PC-9 (cell line): ENCODE results near the gene PYY. TPM values are rescaled to one million over a fixed set of nuclear protein-coding genes. Genes with fewer than 3 reads are reported as not detected.
"Not testable (repeated sequence)": the region's sequence is repeated elsewhere in the genome, so short reads cannot be mapped to it uniquely, and the experiment has no call there.

Source experiments
- BruUV-seq: library from RNA; stranded (reverse); fragments of 400-500 nt; replicated peaks from 2 replicates; lab custom pipeline; 2021; lab: Mats Ljungman, UMichigan
- CTCF ChIA-PET: fragments of 300-600 bp; sonication (Branson Sonifier 250); formaldehyde crosslinking; loops from one replicate; lab custom pipeline; 2022; ENCODE audit warnings: antibody characterized with exemption; lab: Charles Lee
- POLR2A ChIA-PET: fragments of 300-600 bp; sonication (Branson Sonifier 250); formaldehyde crosslinking; loops from one replicate; lab custom pipeline; 2022; ENCODE audit warnings: antibody characterized with exemption; ENCODE audit not compliant: unreplicated experiment; lab: Charles Lee
- DNase-seq, 2 experiments: peaks; one replicate each; pipeline versions ENCODE4 v3.0.0 to v3.0.0-alpha.2; 2015 to 2022; ENCODE audit warnings: mixed read lengths in 1 of 2
- H2AFZ ChIP-seq: fragments of 200-600 bp; sonication (generic); 2 replicates; pipeline ENCODE4 v1.8.1; 2017; ENCODE audit warnings: antibody characterized with exemption
- H3F3A ChIP-seq: fragments of 200-600 bp; sonication (generic); 2 replicates; pipeline ENCODE4 v1.8.1; 2017; ENCODE audit warnings: antibody characterized with exemption, mild to moderate bottlenecking, low read depth; ENCODE audit not compliant: insufficient read depth
- H3K27ac ChIP-seq: fragments of 200-600 bp; sonication (generic); 2 replicates; pipeline ENCODE4 v1.6.1; 2016; ENCODE audit warnings: mixed run types
- H3K27me3 ChIP-seq: fragments of 200-600 bp; sonication (generic); 2 replicates; pipeline ENCODE4 v1.6.1; 2016; ENCODE audit warnings: low read depth, mixed run types; ENCODE audit not compliant: insufficient read depth
- H3K36me3 ChIP-seq: fragments of 200-600 bp; sonication (generic); 2 replicates; pipeline ENCODE4 v1.6.1; 2016; ENCODE audit warnings: low read depth, mixed run types
- H3K4me1 ChIP-seq: fragments of 200-600 bp; sonication (generic); replicated peaks from 2 replicates; pipeline ENCODE4 v1.6.1; 2016; ENCODE audit warnings: mixed run types; ENCODE audit not compliant: insufficient read depth
- H3K4me2 ChIP-seq: fragments of 200-600 bp; sonication (generic); 2 replicates; pipeline ENCODE4 v1.6.1; 2017; ENCODE audit warnings: mixed run types
- H3K4me3 ChIP-seq: fragments of 200-600 bp; sonication (generic); 2 replicates; pipeline ENCODE4 v1.6.1; 2016; ENCODE audit warnings: mixed run types
- H3K79me2 ChIP-seq: fragments of 200-600 bp; sonication (generic); 2 replicates; pipeline ENCODE4 v1.6.1; 2017; ENCODE audit warnings: low read depth, mixed run types
- H3K9me2 ChIP-seq: fragments of 200-600 bp; sonication (generic); 2 replicates; pipeline ENCODE4 v1.8.1; 2017; ENCODE audit warnings: mild to moderate bottlenecking; ENCODE audit not compliant: insufficient read depth
- H3K9me3 ChIP-seq: fragments of 200-600 bp; sonication (generic); 2 replicates; pipeline ENCODE4 v1.8.1; 2016; ENCODE audit warnings: low read depth; ENCODE audit not compliant: insufficient read depth
- H4K20me1 ChIP-seq: fragments of 200-600 bp; sonication (generic); 2 replicates; pipeline ENCODE4 v1.8.1; 2017; ENCODE audit not compliant: insufficient read depth
- CTCF ChIP-seq: fragments of 200-600 bp; sonication (generic); conservative IDR thresholded peaks from 2 replicates; pipeline ENCODE4 v1.6.1; 2017; ENCODE audit warnings: mixed run types, antibody characterized with exemption, mild to moderate bottlenecking, moderate library complexity
- EZH2 ChIP-seq: fragments of 200-600 bp; sonication (generic); IDR thresholded peaks from 2 replicates; pipeline ENCODE4 v1.8.0; 2017; ENCODE audit warnings: antibody characterized with exemption, low read depth
- intact Hi-C: fragments of 100-400 bp; cut with micrococcal nuclease; formaldehyde crosslinking; loops from one replicate; pipeline ENCODE4 v1.10.0; 2022; ENCODE audit not compliant: unreplicated experiment
- total RNA-seq: library from RNA; stranded (reverse); gene quantifications from 2 replicates; pipeline ENCODE4 v1.2.3, GENCODE V29; 2021

Gene PYY
- total RNA-seq, 1 experiment from 2014 or later = not detected

GRCh38 chr17:43962479-43962878 lies 8.7 kb upstream of the PYY start:
- Histone ChIP-seq H2AFZ (no peak overlapping the region), H3K4me3 (no peak overlapping the region), H3F3A (no peaks in the 10 kb centered on the region), H3K27me3 (peaks cover 11% of the 10 kb centered on the region; the same call in 1 of the 2 replicates), H3K4me2 (no peak overlapping the region), H4K20me1 (no peaks in the 10 kb centered on the region), H3K79me2 (no peaks in the 10 kb centered on the region), H3K36me3 (no peaks in the 10 kb centered on the region), H3K4me1 (no peaks in the 10 kb centered on the region), H3K9me3 (no peaks in the 10 kb centered on the region), H3K9me2 (no peaks in the 10 kb centered on the region), H3K27ac (no peak overlapping the region)
- no peak for DNase-seq
- BruUV-seq = no TSS peak
- POLR2A ChIA-PET = no interaction called here
- CTCF ChIA-PET = no interaction called here
- TF ChIP-seq CTCF = no peak
- TF ChIP-seq EZH2 = no peak
- intact Hi-C loops = no loop called here

GRCh38 chr17:43961954-43962353 lies 8.2 kb upstream of the PYY start:
- Histone ChIP-seq H3F3A (no peaks in the 10 kb centered on the region), H3K36me3 (no peaks in the 10 kb centered on the region), H3K9me3 (no peaks in the 10 kb centered on the region), H3K27ac (no peak overlapping the region), H3K9me2 (no peaks in the 10 kb centered on the region), H3K27me3 (peaks cover 11% of the 10 kb centered on the region; the same call in 1 of the 2 replicates), H3K4me3 (no peak overlapping the region), H4K20me1 (no peaks in the 10 kb centered on the region), H3K4me2 (no peak overlapping the region), H3K4me1 (no peaks in the 10 kb centered on the region), H3K79me2 (no peaks in the 10 kb centered on the region), H2AFZ (no peak overlapping the region)
- BruUV-seq = no TSS peak
- ChIA-PET POLR2A (no interaction called here), CTCF (no interaction called here)
- TF ChIP-seq CTCF = no peak
- no peak for DNase-seq
- intact Hi-C loops = no loop called here

GRCh38 chr17:43961292-43961691 lies 7.6 kb upstream of the PYY start:
- POLR2A ChIA-PET = interaction anchor here (0.6 kb wide), 1 partner anchor 208 kb away, joined by 9 read pairs; no protein-coding TSS in a partner anchor
- not testable (repeated sequence) for DNase-seq

GRCh38 chr17:43958748-43959352 lies 5.1 kb upstream of the PYY start:
- no peaks in the 10 kb centered on the region for H3K9me2 ChIP-seq
- no peak overlapping the region for H3K4me3 ChIP-seq
- H3K4me2 ChIP-seq = no peak overlapping the region
- POLR2A ChIA-PET = interaction anchor here (0.6 kb wide), 1 partner anchor 366 kb away, joined by 3 read pairs; no protein-coding TSS in a partner anchor
- intact Hi-C loops = no loop called here
- peak in 1 of 2 experiments; percentile 47 for DNase-seq
- CTCF ChIA-PET = no interaction called here
- H3F3A ChIP-seq = no peaks in the 10 kb centered on the region
- no TSS peak for BruUV-seq
- no peaks in the 10 kb centered on the region for H3K79me2 ChIP-seq
- no peaks in the 10 kb centered on the region for H3K9me3 ChIP-seq
- no peaks in the 10 kb centered on the region for H3K36me3 ChIP-seq
- no peaks in the 10 kb centered on the region for H4K20me1 ChIP-seq
- H3K27me3 ChIP-seq = peaks cover 7% of the 10 kb centered on the region; the same call in 1 of the 2 replicates
- H3K27ac ChIP-seq = no peak overlapping the region
- H2AFZ ChIP-seq = no peak overlapping the region
- no peaks in the 10 kb centered on the region for H3K4me1 ChIP-seq
- TF ChIP-seq CTCF (no peak), EZH2 (no peak)

More at GRCh38 chr17:43961292-43961691, 7.6 kb upstream of the PYY start:
- H3K36me3 ChIP-seq, H3K9me2 ChIP-seq, H4K20me1 ChIP-seq, BruUV-seq, H3K79me2 ChIP-seq, H3K4me1 ChIP-seq, H2AFZ ChIP-seq, H3K9me3 ChIP-seq, intact Hi-C loops, H3K4me3 ChIP-seq, CTCF ChIA-PET, H3K4me2 ChIP-seq, H3K27ac ChIP-seq, H3F3A ChIP-seq: not testable (repeated sequence)
- peaks cover 11% of the 10 kb centered on the region; the same call in 1 of the 2 replicates for H3K27me3 ChIP-seq
